H1 (cell line): Measurements from ENCODE around the gene HSPA12A. TPM values are rescaled to one million over a fixed set of nuclear protein-coding genes. Genes with fewer than 3 reads are reported as not detected.

ENCODE experiments used
- CTCF ChIA-PET: fragments of 300-600 bp; sonication (Branson Sonifier 250); formaldehyde crosslinking; loops from one replicate; lab custom pipeline; 2021; ENCODE audit not compliant: partially characterized antibody; lab: Charles Lee
- POLR2A ChIA-PET: fragments of 300-600 bp; sonication (Branson Sonifier 250); formaldehyde crosslinking; loops from one replicate; lab custom pipeline; 2021; ENCODE audit warnings: inconsistent platforms; ENCODE audit not compliant: partially characterized antibody; lab: Charles Lee
- DNase-seq, 2 experiments: peaks; one replicate each; pipeline versions ENCODE4 v3.0.0 to v3.0.0-alpha.2; 2010 to 2022; ENCODE audit warnings: low spot score in 2 of 2, low read depth in 1 of 2, mixed read lengths in 1 of 2
- FAIRE-seq: peaks from 2 replicates; lab custom pipeline; 2011; peaks lifted over from hg19 to GRCh38; lab: Jason Lieb, UNC
- H2AFZ ChIP-seq: 2 replicates; pipeline ENCODE4 v1.8.1; 2012; ENCODE audit warnings: low read length, inconsistent platforms
- H2AK5ac ChIP-seq: 2 replicates; pipeline ENCODE4 v1.6.1; 2013; ENCODE audit warnings: low read depth, low read length
- H2BK120ac ChIP-seq: replicated peaks from 2 replicates; pipeline ENCODE3; 2013; ENCODE audit warnings: low read depth, low read length, inconsistent platforms
- H2BK12ac ChIP-seq: 2 replicates; pipeline ENCODE4 v1.6.1; 2013; ENCODE audit warnings: low read depth, low read length
- H2BK15ac ChIP-seq: 2 replicates; pipeline ENCODE4 v1.6.1; 2013; ENCODE audit warnings: low read length
- H2BK20ac ChIP-seq: 2 replicates; pipeline ENCODE4 v1.6.1; 2013; ENCODE audit warnings: low read length
- H2BK5ac ChIP-seq: 2 replicates; pipeline ENCODE4 v1.6.1; 2013; ENCODE audit warnings: low read depth, low read length
- H3K14ac ChIP-seq: 2 replicates; pipeline ENCODE4 v1.6.1; 2013; ENCODE audit warnings: inconsistent platforms; ENCODE audit not compliant: insufficient read length
- H3K18ac ChIP-seq: 2 replicates; pipeline ENCODE4 v1.6.1; 2013; ENCODE audit warnings: low read length; ENCODE audit errors: extremely low read depth
- H3K23ac ChIP-seq: 2 replicates; pipeline ENCODE4 v1.6.1; 2013; ENCODE audit warnings: inconsistent platforms; ENCODE audit not compliant: insufficient read length
- H3K23me2 ChIP-seq: 2 replicates; pipeline ENCODE4 v1.6.1; 2013; ENCODE audit warnings: low read depth, low read length
- H3K27ac ChIP-seq: 2 replicates; pipeline ENCODE4 v1.6.1; 2011; ENCODE audit warnings: low read depth, low read length, inconsistent platforms
- H3K27me3 ChIP-seq, 4 experiments: replicated peaks in 1 of 4; 1 replicate in 1 of 4; 2 replicates in 3 of 4; pipeline versions ENCODE4 v1.6.1 to v1.8.1; 2011 to 2013; ENCODE audit warnings: low read length in 3 of 4, mild to moderate bottlenecking in 3 of 4, inconsistent platforms in 2 of 4, mixed read lengths in 2 of 4, moderate library complexity in 1 of 4; ENCODE audit not compliant: control insufficient read depth in 3 of 4, insufficient read depth in 3 of 4; ENCODE audit errors: extremely low read depth in 1 of 4
- H3K36me3 ChIP-seq, 4 experiments: 2 replicates each; pipeline versions ENCODE4 v1.6.1 to v1.8.1; 2011 to 2013; ENCODE audit warnings: mild to moderate bottlenecking in 4 of 4, low read length in 3 of 4, moderate library complexity in 2 of 4, control low read depth in 1 of 4, inconsistent platforms in 1 of 4; ENCODE audit not compliant: insufficient read depth in 4 of 4, control insufficient read depth in 2 of 4
- H3K4ac ChIP-seq: replicated peaks from 2 replicates; pipeline ENCODE3; 2013; ENCODE audit warnings: low read length, low read depth, mixed read lengths, inconsistent platforms; ENCODE audit not compliant: insufficient read length
- H3K4me1 ChIP-seq, 4 experiments: replicated peaks in 1 of 4; 1 replicate in 1 of 4; 2 replicates in 3 of 4; pipeline versions ENCODE4 v1.6.1 to v1.8.1; 2011 to 2013; ENCODE audit warnings: low read length in 3 of 4, inconsistent platforms in 2 of 4, mixed read lengths in 1 of 4; ENCODE audit not compliant: insufficient read depth in 4 of 4, control insufficient read depth in 3 of 4
- H3K4me2 ChIP-seq, 2 experiments: 2 replicates each; pipeline versions ENCODE4 v1.6.1 to v1.8.1; 2011 to 2013; ENCODE audit warnings: low read depth in 2 of 2, low read length in 2 of 2, control low read depth in 1 of 2, inconsistent platforms in 1 of 2, mild to moderate bottlenecking in 1 of 2; ENCODE audit not compliant: insufficient read depth in 1 of 2
- H3K4me3 ChIP-seq, 4 experiments: fragments of 200-600, 300-600 bp in 1 of 4; sonication (generic), shearing (Covaris generic), sonication (Bioruptor Twin) in 1 of 4; 2 replicates each; pipeline versions ENCODE4 v1.5.1 to v1.8.1; 2011 to 2016; ENCODE audit warnings: low read length in 4 of 4, low read depth in 3 of 4, control low read depth in 2 of 4, inconsistent platforms in 2 of 4, mild to moderate bottlenecking in 2 of 4, mixed read lengths in 1 of 4, moderate library complexity in 1 of 4; ENCODE audit not compliant: insufficient read depth in 2 of 4; ENCODE audit errors: extremely low read depth in 1 of 4
- H3K56ac ChIP-seq: replicated peaks from 2 replicates; pipeline ENCODE3; 2013; ENCODE audit warnings: low read depth, mild to moderate bottlenecking, mixed read lengths, low read length, inconsistent platforms; ENCODE audit not compliant: insufficient read length
- H3K79me1 ChIP-seq: 2 replicates; pipeline ENCODE4 v1.6.1; 2013; ENCODE audit warnings: low read depth, low read length, control low read depth
- H3K79me2 ChIP-seq, 2 experiments: 2 replicates each; pipeline versions ENCODE4 v1.6.1 to v1.8.1; 2012 to 2013; ENCODE audit warnings: low read length in 2 of 2, mild to moderate bottlenecking in 2 of 2, inconsistent platforms in 1 of 2; ENCODE audit not compliant: insufficient read depth in 2 of 2, control insufficient read depth in 1 of 2
- H3K9ac ChIP-seq, 4 experiments: replicated peaks in 1 of 4; 1 replicate in 1 of 4; 2 replicates in 3 of 4; pipeline versions ENCODE4 v1.6.1 to v1.8.1; 2011 to 2013; ENCODE audit warnings: low read depth in 3 of 4, low read length in 3 of 4, control low read depth in 2 of 4, mild to moderate bottlenecking in 2 of 4, moderate library complexity in 2 of 4, inconsistent platforms in 1 of 4; ENCODE audit errors: extremely low read depth in 1 of 4
- H3K9me3 ChIP-seq, 2 experiments: 2 replicates each; pipeline versions ENCODE4 v1.6.1 to v1.8.1; 2012 to 2013; ENCODE audit warnings: mild to moderate bottlenecking in 2 of 2, moderate library complexity in 2 of 2, control low read depth in 1 of 2, inconsistent platforms in 1 of 2, low read depth in 1 of 2, low read length in 1 of 2, mixed read lengths in 1 of 2; ENCODE audit not compliant: insufficient read depth in 2 of 2
- H4K20me1 ChIP-seq, 2 experiments: replicated peaks in 1 of 2; 2 replicates each; pipeline versions ENCODE3 to v1.8.1; 2011 to 2013; ENCODE audit warnings: inconsistent platforms in 2 of 2, low read length in 2 of 2, mild to moderate bottlenecking in 1 of 2; ENCODE audit not compliant: insufficient read depth in 2 of 2, control insufficient read depth in 1 of 2
- H4K5ac ChIP-seq: 2 replicates; pipeline ENCODE4 v1.6.1; 2013; ENCODE audit warnings: low read length, low read depth, mixed read lengths, inconsistent platforms; ENCODE audit not compliant: insufficient read length
- H4K8ac ChIP-seq: 2 replicates; pipeline ENCODE4 v1.8.0; 2013; ENCODE audit warnings: mild to moderate bottlenecking, moderate library complexity, low read length, inconsistent platforms; ENCODE audit not compliant: insufficient read depth; ENCODE audit errors: extremely low read depth
- H4K91ac ChIP-seq: replicated peaks from 2 replicates; pipeline ENCODE3; 2013; ENCODE audit warnings: low read length, mixed read lengths, inconsistent platforms; ENCODE audit not compliant: insufficient read length
- BCL11A ChIP-seq, 2 experiments: IDR thresholded peaks; one replicate each; pipeline ENCODE4 v1.6.1; 2011; ENCODE audit warnings: low read depth in 2 of 2, low read length in 2 of 2, mild to moderate bottlenecking in 2 of 2
- CHD1 ChIP-seq: IDR thresholded peaks from 2 replicates; pipeline ENCODE4 v1.6.1; 2012; ENCODE audit warnings: low read depth, low read length, improper control_type of control experiment
- EP300 ChIP-seq, 2 experiments: IDR thresholded peaks; 1 replicate in 1 of 2; 2 replicates in 1 of 2; pipeline ENCODE4 v1.6.1; 2011 to 2012; ENCODE audit warnings: low read depth in 2 of 2, low read length in 2 of 2, mild to moderate bottlenecking in 2 of 2, borderline replicate concordance in 1 of 2, inconsistent platforms in 1 of 2, moderate library complexity in 1 of 2
- NANOG ChIP-seq: IDR thresholded peaks from 2 replicates; pipeline ENCODE4 v1.6.1; 2011; ENCODE audit warnings: low read length, low read depth, mild to moderate bottlenecking, inconsistent platforms; ENCODE audit not compliant: insufficient read depth, poor library complexity, severe bottlenecking
- RNF2 ChIP-seq: fragments of 200-900, 300-1000 bp; sonication (generic); IDR thresholded peaks from 2 replicates; pipeline ENCODE4 v1.7.1; 2016; ENCODE audit warnings: borderline replicate concordance, low read depth, mild to moderate bottlenecking, antibody characterized with exemption, low read length; ENCODE audit not compliant: poor library complexity, severe bottlenecking; ENCODE audit errors: missing control alignments
- SP4 ChIP-seq: IDR thresholded peaks from 2 replicates; pipeline ENCODE4 v1.6.1; 2012; ENCODE audit warnings: low read length, inconsistent platforms
- WGBS, 2 experiments: shearing (Covaris generic) in 1 of 2; methylation state at CpG; one replicate each; pipeline versions ENCODE4 v1.1.6 to v1.1.7; 2013 to 2015; ENCODE audit warnings: low lambda C conversion rate in 2 of 2, mixed read lengths in 2 of 2, inconsistent platforms in 1 of 2, low coverage in 1 of 2, missing lambda C conversion rate in 1 of 2; ENCODE audit not compliant: insufficient replicate concordance in 2 of 2, insufficient coverage in 1 of 2, insufficient read length in 1 of 2; ENCODE audit errors: extremely low coverage in 1 of 2, missing lambda C conversion rate in 1 of 2; 5-methylcytosine and 5-hydroxymethylcytosine counted together
- polyA plus RNA-seq, 7 experiments: library from polyadenylated mRNA; depleted of rRNA in 3 of 7; stranded (reverse) in 5 of 7; unstranded in 2 of 7; fragments of >200 nt in 5 of 7; fragments of 200-250 nt in 2 of 7; gene quantifications; 1 replicate in 5 of 7; 2 replicates in 1 of 7; 4 replicates in 1 of 7; pipeline versions ENCODE4 v1.2.1 to v1.2.3, GENCODE V29; 2011 to 2013; ENCODE audit warnings: missing spikeins in 2 of 7, mixed read lengths in 2 of 7
- total RNA-seq: library from RNA; stranded (reverse); fragmentation: NEBNext Ultra II Directional; extraction: Animal tissue kit (Norgen Biotek cat#: 25700); gene quantifications from 2 replicates; pipeline ENCODE4 v1.2.1, GENCODE V29; 2021

Gene HSPA12A
- total and polyA plus RNA-seq, 2 of the 8 experiments (the other 6 are each of a cell fraction or from before 2014, with no cell fraction given) = 3.1 to 6.9 TPM

DNA sequence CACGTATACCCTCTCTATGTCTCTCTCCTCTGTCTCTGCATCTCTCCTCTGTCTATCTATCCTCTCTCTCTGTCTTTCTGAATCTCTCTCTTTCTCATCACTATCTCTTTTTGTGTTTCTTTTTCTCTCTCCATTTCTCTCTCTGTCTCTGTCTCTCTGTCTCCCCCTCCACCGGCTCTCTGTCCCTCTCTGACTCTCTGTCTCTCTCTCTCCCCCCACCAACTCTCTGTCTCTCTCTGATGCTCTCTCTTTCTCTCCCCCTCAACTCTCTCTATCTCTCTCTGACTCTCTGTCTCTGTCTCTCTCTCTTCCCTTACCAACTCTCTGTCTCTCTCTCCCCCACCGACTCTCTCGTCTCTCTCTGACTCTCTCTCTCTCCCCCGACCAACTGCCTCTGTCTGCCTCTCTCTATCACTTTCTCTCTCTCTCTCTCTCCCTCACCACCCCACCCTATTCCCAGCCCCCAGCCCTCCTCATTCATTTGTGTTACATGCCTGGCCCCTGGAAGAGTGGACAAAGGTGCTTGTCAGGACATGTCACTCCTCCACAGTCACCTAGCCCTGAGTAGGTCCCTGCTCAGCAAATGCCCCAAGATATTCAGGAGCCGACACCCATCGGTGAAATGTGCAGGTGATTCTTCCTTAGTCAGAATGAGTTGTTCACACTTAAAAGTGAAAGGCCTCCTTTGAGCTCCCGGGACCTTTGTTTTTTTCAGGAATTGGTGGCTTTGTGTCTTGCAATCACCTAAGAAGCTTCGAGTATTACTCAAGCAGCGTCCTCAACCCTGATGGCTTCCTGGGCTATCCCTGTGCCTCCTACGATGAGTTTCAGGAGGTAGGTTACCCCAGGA lies 108.0 kb downstream of the HSPA12A start:
- H4K8ac ChIP-seq = no peak overlapping the region; the same call in 1 of the 2 replicates
- no peak overlapping the region for H2BK20ac ChIP-seq
- H3K36me3 ChIP-seq = no peaks in the 10 kb centered on the region
- H4K91ac ChIP-seq = no peak overlapping the region
- H3K79me2 ChIP-seq = no peaks in the 10 kb centered on the region
- H3K27me3 ChIP-seq = no peaks in the 10 kb centered on the region
- no peak overlapping the region for H2BK12ac ChIP-seq
- peaks cover 4% of the 10 kb centered on the region; the same call in 1 of the 2 replicates for H3K23me2 ChIP-seq
- H3K4me3 ChIP-seq = no peak overlapping the region
- no peak overlapping the region for H3K14ac ChIP-seq
- H3K9ac ChIP-seq = no peak overlapping the region
- no peak overlapping the region for H2BK120ac ChIP-seq
- peak overlapping the region; percentile 78; the same call in 1 of the 2 replicates for H2AFZ ChIP-seq
- no peak overlapping the region for H4K5ac ChIP-seq
- H3K56ac ChIP-seq = no peak overlapping the region
- no peak overlapping the region for H3K4ac ChIP-seq
- no peak overlapping the region for H3K18ac ChIP-seq
- H3K4me1 ChIP-seq = peaks cover 0 to 3% (median 0%) of the 10 kb centered on the region in 4 experiments; a peak in 1 of 7 replicates
- H3K79me1 ChIP-seq = no peaks in the 10 kb centered on the region
- ChIA-PET POLR2A (no interaction called here), CTCF (interaction anchor here (1.2 kb wide), 1 partner anchor 154 kb away, joined by 3 read pairs; no protein-coding TSS in a partner anchor)
- H3K4me2 ChIP-seq = no peak overlapping the region
- H2BK15ac ChIP-seq = no peak overlapping the region
- no peaks in the 10 kb centered on the region for H4K20me1 ChIP-seq
- H2AK5ac ChIP-seq = no peak overlapping the region
- no peak for FAIRE-seq
- no peak overlapping the region for H3K27ac ChIP-seq
- no peak overlapping the region for H3K23ac ChIP-seq
- DNase-seq = no peak
- no peaks in the 10 kb centered on the region for H3K9me3 ChIP-seq
- no peak overlapping the region for H2BK5ac ChIP-seq
- 87% methylated on average over 11 of the region's 11 CpGs; no CpG with 5 or more reads in 1 of the 2 experiments for WGBS, 2 experiments
- no peak for TF ChIP-seq EP300 (IDR thresholded peaks at IDR 0.05; ENCODE audit: borderline replicate concordance in 1 of 2, low read depth in 2 of 2, low read length in 2 of 2)
- TF ChIP-seq RNF2 = no peak
- no peak for TF ChIP-seq NANOG
- no peak for TF ChIP-seq BCL11A (IDR thresholded peaks at IDR 0.05; ENCODE audit: low read depth in 2 of 2, low read length in 2 of 2)
- TF ChIP-seq CHD1 = no peak
- no peak for TF ChIP-seq SP4
